Tibial nerve (tissue), 4 donors: ENCODE measurements around the gene RPL38. TPM values are rescaled to one million over a fixed set of nuclear protein-coding genes. Genes with fewer than 3 reads are reported as not detected.

Experiments
- DNase-seq, 2 donors: peaks; one replicate each; pipeline ENCODE4 v3.0.0-alpha.2; 2019; ENCODE audit warnings: low spot score in 2 of 2
- H3K27ac ChIP-seq, 4 donors: fragments of 200-600 bp; sonication (generic) in 3 of 4; one replicate each; pipeline ENCODE4 v1.5.1; 2017 to 2019; ENCODE audit warnings: mild to moderate bottlenecking in 1 of 4
- H3K27me3 ChIP-seq, 2 donors: fragments of 200-600 bp; sonication (generic) in 1 of 2; one replicate each; pipeline versions ENCODE4 v1.5.1 to v1.6.0; 2017 to 2019
- H3K36me3 ChIP-seq, 3 donors: fragments of 200-600 bp; sonication (generic); one replicate each; pipeline ENCODE4 v1.5.1; 2018 to 2019
- H3K4me1 ChIP-seq, 4 donors: fragments of 200-600 bp; sonication (generic) in 3 of 4; one replicate each; pipeline ENCODE4 v1.5.1; 2017 to 2019
- H3K4me3 ChIP-seq, 4 donors: fragments of 200-600 bp; sonication (generic) in 3 of 4; one replicate each; pipeline ENCODE4 v1.5.1; 2017 to 2019; ENCODE audit warnings: mild to moderate bottlenecking in 1 of 4, moderate library complexity in 1 of 4
- H3K9me3 ChIP-seq, 4 donors: fragments of 200-600 bp; sonication (generic) in 3 of 4; one replicate each; pipeline ENCODE4 v1.5.1; 2017 to 2019
- EP300 ChIP-seq, 2 donors: sonication (generic); formaldehyde crosslinking; IDR thresholded peaks; one replicate each; pipeline ENCODE4 v1.6.1; 2017; ENCODE audit warnings: antibody characterized with exemption in 2 of 2, mild to moderate bottlenecking in 1 of 2
- POLR2A ChIP-seq, 2 donors: fragments of 450-650 bp; IDR thresholded peaks; one replicate each; pipeline ENCODE4 v1.6.1; 2017; ENCODE audit warnings: antibody characterized with exemption in 2 of 2, mild to moderate bottlenecking in 2 of 2, moderate library complexity in 2 of 2
- WGBS, 2 donors: methylation state at CpG; one replicate each; pipeline ENCODE4 v1.1.5; 2018; 5-methylcytosine and 5-hydroxymethylcytosine counted together
- total RNA-seq, 4 donors: library from RNA; depleted of rRNA; stranded (reverse); fragments of >200 nt; gene quantifications; one replicate each; pipeline ENCODE4 v1.1.0, GENCODE V29; 2016
- TF ChIP-seq, protein P1 (sequence below), 5 experiments: fragments of 200-600 bp in 3 of 5; fragments of 450-650 bp in 2 of 5; sonication (generic) in 3 of 5; IDR thresholded peaks; one replicate each; pipeline ENCODE4 v1.5.1; 2016 to 2019; ENCODE audit warnings: antibody characterized with exemption in 5 of 5, mild to moderate bottlenecking in 3 of 5, moderate library complexity in 2 of 5

Gene RPL38
- total RNA-seq, 4 donors from 2014 or later, result 284 to 366 (median 363) TPM

DNA sequence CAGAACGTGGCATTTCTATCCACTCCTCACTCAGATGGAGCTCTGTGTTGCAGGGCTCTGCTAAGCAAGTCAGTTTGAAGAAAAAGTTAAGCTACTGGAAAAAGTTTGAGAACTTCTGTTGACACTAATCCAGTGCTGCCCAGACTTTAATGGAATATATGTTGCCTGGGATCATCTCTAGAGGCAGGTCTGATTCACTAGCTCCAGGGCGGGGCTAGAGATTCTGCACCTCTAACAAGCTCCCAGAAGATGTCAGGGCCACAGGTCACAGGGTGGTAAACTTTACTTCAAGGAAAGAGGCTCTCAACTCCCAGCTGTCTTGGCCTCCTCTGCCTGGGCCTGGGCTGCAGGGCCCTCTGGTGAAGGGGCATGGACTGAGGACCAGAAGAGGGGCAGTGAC, 16.7 kb downstream of the RPL38 start:
- H3K9me3 ChIP-seq, result no peaks in the 10 kb centered on the region
- no peak for DNase-seq
- TF ChIP-seq POLR2A (IDR thresholded peaks at IDR 0.05), result no peak
- TF ChIP-seq, protein P1, sequence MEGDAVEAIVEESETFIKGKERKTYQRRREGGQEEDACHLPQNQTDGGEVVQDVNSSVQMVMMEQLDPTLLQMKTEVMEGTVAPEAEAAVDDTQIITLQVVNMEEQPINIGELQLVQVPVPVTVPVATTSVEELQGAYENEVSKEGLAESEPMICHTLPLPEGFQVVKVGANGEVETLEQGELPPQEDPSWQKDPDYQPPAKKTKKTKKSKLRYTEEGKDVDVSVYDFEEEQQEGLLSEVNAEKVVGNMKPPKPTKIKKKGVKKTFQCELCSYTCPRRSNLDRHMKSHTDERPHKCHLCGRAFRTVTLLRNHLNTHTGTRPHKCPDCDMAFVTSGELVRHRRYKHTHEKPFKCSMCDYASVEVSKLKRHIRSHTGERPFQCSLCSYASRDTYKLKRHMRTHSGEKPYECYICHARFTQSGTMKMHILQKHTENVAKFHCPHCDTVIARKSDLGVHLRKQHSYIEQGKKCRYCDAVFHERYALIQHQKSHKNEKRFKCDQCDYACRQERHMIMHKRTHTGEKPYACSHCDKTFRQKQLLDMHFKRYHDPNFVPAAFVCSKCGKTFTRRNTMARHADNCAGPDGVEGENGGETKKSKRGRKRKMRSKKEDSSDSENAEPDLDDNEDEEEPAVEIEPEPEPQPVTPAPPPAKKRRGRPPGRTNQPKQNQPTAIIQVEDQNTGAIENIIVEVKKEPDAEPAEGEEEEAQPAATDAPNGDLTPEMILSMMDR (IDR thresholded peaks at IDR 0.05), result no peak
- no peak overlapping the region for H3K27ac ChIP-seq
- no peak overlapping the region for H3K4me3 ChIP-seq
- peaks cover 0 to 52% (median 0%) of the 10 kb centered on the region in 3 donors for H3K36me3 ChIP-seq
- no peaks in the 10 kb centered on the region for H3K27me3 ChIP-seq
- WGBS, 2 donors, result 58 to 83% methylated on average over 2 of the region's 2 CpGs
- peaks cover 0 to 20% (median 4%) of the 10 kb centered on the region in 4 donors for H3K4me1 ChIP-seq

DNA sequence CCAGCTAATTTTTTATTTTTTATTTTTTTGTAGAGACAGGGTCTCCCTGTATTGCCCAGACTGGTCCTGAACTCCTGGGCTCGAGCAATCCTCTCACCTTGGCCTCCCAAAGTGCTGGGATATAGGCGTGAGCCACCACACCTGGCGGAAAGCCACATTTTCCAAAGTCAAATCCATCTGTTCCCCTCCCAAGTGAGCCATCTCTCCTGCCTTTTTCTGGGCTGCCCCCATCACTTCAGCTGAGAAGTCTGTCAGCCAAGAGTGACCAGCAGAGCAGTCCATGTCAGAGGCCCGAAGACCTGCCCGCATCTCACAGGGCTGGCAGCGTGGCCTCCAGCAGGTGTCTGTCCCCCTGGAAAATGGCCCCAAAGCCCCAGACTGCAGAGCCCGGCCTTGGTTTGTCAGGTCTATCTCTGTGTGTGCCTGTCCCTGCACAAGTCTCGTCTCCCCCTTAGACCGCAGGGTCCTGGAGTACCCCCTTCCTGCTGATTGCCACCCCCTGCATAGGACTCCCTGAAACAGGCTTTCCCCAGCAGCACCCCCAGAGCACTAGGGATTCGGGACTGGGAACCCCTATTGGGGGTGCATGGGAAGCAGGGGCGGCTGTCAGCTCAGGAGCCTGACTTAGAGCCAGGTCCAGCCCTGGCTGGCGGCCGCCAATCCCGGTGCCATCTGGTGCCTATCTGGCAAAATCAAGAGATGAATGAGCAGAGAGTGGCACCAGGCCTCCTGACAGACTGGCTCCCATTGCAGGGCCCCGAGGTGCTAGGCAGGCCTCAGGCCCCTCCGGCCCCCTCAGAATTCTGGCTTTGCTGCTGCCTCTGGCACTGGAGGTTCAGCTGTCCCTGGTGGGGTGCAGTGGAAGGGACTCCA, 17.7 kb downstream of the RPL38 start:
- 91 to 100% methylated on average over 7 to 16 of the region's 16 CpGs for WGBS, 2 donors
- TF ChIP-seq POLR2A (IDR thresholded peaks at IDR 0.05) (no peak), EP300 (IDR thresholded peaks at IDR 0.05) (no peak)
- TF ChIP-seq, protein P1 (IDR thresholded peaks at IDR 0.05), result no peak
- Histone ChIP-seq H3K4me3 (no peak overlapping the region), H3K9me3 (no peaks in the 10 kb centered on the region), H3K27ac (no peak overlapping the region), H3K4me1 (peaks cover 0 to 17% (median 0%) of the 10 kb centered on the region in 4 donors), H3K27me3 (no peaks in the 10 kb centered on the region), H3K36me3 (peaks cover 0 to 61% (median 0%) of the 10 kb centered on the region in 3 donors)
- DNase-seq, result no peak

DNA sequence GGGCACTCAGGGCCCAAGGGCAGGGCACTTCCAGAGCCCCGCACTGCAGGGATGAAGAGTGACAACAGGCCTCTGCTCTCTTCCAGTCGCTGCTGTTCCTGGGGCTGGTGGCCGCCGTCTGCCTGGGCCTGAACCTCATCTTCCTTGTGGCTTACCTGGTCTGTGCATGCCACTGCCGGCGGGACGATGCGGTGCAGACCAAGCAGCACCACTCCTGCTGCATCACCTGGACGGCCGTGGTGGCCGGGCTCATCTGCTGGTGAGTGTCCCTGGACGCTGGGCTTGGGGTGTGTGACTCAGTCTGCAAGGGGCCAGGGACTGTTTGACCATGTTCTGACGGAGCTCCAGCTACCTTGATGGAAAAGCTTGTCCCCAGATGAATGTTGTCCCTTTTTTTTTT, 18.9 kb downstream of the RPL38 start:
- peaks cover 0 to 59% (median 0%) of the 10 kb centered on the region in 3 donors for H3K36me3 ChIP-seq
- peaks cover 0 to 17% (median 0%) of the 10 kb centered on the region in 4 donors for H3K4me1 ChIP-seq
- no peaks in the 10 kb centered on the region for H3K9me3 ChIP-seq
- H3K4me3 ChIP-seq, result no peak overlapping the region
- no peak for TF ChIP-seq EP300 (IDR thresholded peaks at IDR 0.05)
- TF ChIP-seq, protein P1 (IDR thresholded peaks at IDR 0.05), result no peak
- no peak for TF ChIP-seq POLR2A (IDR thresholded peaks at IDR 0.05)
- no peak for DNase-seq
- H3K27me3 ChIP-seq, result no peaks in the 10 kb centered on the region
- H3K27ac ChIP-seq, result no peak overlapping the region
- 93% methylated on average over 7 to 13 of the region's 13 CpGs for WGBS, 2 donors

DNA sequence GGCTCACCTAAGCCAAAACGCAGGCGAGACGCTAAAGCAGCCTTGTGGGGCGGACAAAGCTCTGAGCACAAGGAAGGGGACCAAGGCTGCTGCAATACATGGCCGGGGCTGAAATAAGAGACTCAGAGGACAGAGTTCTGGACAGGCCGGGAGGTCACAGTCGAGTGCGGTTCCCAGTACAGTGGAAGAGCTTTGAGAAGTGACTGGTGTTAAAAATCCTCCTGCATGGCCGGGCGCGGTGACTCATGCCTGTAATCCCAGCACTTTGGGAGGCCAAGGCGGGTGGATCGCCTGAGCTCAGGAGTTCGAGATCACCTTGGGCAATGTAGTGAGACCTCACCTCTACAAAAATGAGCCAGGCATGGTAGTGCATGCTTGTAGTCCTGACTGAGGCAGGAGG, 20.4 kb downstream of the RPL38 start:
- Histone ChIP-seq H3K4me3 (no peak overlapping the region), H3K36me3 (peaks cover 0 to 53% (median 0%) of the 10 kb centered on the region in 3 donors), H3K4me1 (peaks cover 0 to 16% (median 0%) of the 10 kb centered on the region in 4 donors), H3K9me3 (no peaks in the 10 kb centered on the region), H3K27ac (no peak overlapping the region), H3K27me3 (no peaks in the 10 kb centered on the region)
- DNase-seq, result no peak
- TF ChIP-seq EP300 (IDR thresholded peaks at IDR 0.05) (no peak), POLR2A (IDR thresholded peaks at IDR 0.05) (no peak)
- TF ChIP-seq, protein P1 (IDR thresholded peaks at IDR 0.05), result no peak
- WGBS, 2 donors, result 88 to 90% methylated on average over 14 of the region's 14 CpGs
